ENCODE measurements around the gene OR6S1.

Gene OR6S1

DNA sequence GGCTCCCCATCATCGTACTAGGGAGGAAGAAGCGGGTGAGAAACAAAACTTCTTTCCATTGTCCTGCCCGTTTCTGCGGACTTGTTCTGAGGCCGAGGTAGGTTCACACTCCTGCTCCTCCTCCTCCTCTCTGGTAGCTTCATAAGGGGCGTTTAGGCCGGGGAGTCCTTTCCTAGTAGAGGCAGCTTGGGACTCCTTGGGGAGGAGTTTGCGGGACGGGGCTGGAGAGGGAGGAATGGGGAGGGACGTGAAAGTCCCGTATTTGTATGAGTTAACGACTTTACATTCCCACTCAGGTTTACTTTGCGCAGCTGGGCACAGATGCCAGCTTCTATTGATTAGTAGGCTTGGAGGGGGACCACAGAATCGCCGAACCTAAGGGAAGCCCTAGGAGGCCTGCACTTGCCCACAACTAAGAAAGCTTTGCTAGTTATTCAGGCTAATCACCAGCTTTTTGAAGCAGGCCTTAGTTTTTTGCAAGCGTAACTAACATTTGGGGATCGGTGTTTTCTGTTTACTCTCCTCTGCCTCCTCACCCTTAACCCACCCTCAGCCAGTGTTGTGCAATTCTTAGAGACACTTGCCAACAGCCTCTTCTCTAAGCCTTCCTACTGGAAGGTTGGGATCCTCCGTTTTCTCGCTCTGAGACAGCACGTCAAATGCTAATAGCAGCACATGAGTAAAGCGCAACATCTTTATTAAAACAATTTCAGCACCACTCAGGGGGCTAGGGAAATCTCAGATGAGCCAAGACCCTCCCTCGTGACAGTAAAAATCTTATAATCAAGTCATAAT is 43.4 kb upstream of the OR6S1 start:
- TF ChIP-seq, protein P1, sequence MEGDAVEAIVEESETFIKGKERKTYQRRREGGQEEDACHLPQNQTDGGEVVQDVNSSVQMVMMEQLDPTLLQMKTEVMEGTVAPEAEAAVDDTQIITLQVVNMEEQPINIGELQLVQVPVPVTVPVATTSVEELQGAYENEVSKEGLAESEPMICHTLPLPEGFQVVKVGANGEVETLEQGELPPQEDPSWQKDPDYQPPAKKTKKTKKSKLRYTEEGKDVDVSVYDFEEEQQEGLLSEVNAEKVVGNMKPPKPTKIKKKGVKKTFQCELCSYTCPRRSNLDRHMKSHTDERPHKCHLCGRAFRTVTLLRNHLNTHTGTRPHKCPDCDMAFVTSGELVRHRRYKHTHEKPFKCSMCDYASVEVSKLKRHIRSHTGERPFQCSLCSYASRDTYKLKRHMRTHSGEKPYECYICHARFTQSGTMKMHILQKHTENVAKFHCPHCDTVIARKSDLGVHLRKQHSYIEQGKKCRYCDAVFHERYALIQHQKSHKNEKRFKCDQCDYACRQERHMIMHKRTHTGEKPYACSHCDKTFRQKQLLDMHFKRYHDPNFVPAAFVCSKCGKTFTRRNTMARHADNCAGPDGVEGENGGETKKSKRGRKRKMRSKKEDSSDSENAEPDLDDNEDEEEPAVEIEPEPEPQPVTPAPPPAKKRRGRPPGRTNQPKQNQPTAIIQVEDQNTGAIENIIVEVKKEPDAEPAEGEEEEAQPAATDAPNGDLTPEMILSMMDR (IDR thresholded peaks at IDR 0.05; ENCODE audit: control insufficient read depth, extremely low read depth, insufficient read depth), result no peak
- no peak for DNase-seq (ENCODE audit: low read depth)
- H3K4me3 ChIP-seq (ENCODE audit: low read depth, low read length), result peak overlapping the region; percentile 79

DNA sequence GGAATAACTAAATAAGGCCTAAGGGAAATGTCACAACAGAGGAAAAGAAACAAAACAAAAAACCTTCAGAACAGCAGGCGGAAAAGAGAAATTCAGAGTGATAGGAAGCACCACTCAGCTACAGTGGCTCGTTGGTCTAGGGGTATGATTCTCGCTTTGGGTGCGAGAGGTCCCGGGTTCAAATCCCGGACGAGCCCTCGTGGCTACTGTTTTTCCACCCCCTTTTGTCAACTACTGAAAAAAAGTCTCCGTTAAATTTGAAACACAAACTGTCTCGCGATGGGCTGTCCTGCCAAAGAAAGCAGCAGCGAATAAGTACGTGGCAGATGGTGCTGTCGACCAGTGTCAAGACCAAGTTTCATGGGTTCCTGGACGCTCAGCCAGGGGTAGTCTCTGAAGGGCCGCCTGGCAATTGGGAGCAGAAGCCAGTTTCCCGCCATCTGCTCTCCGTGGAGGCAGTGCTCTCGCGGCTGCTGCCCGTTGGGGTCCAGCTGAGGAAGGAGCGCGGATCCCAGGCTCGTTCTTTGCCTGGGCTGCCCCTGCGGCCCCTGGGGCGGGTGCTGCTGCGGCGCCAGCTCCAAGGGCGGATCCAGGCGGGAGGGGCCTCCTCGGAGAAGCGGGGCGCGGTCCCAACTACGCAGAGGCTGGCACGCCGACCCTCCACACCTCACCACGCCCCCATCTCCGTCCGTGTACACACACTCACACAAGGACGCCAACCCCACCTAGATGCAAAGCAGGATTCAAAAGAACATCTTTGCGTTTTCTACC is 42.6 kb upstream of the OR6S1 start, which contains the start of gene RNASE4:
Gene RNASE4, plus strand, starts transcription at position 670 of the 771 bp plus-strand sequence. CDS start 14,812 bp downstream, outside the sequence.
- DNase-seq (ENCODE audit: low read depth), result peak; percentile 74

GRCh38 chr14:20683125-20683890 is 41.8 kb upstream of the OR6S1 start:
- H3K4me3 ChIP-seq (ENCODE audit: low read depth, low read length), result peak overlapping the region; percentile 79
- TF ChIP-seq, protein P1 (IDR thresholded peaks at IDR 0.05; ENCODE audit: control insufficient read depth, extremely low read depth, insufficient read depth), result no peak
- DNase-seq (ENCODE audit: low read depth), result peak; percentile 79

More for the DNA sequence above, 42.6 kb upstream of the OR6S1 start, which contains the start of gene RNASE4:
- TF ChIP-seq, protein P1 (IDR thresholded peaks at IDR 0.05; ENCODE audit: control insufficient read depth, extremely low read depth, insufficient read depth), result no peak
- peak within 1 kb of the TSS; percentile 79 for H3K4me3 ChIP-seq (ENCODE audit: low read depth, low read length)

DNA sequence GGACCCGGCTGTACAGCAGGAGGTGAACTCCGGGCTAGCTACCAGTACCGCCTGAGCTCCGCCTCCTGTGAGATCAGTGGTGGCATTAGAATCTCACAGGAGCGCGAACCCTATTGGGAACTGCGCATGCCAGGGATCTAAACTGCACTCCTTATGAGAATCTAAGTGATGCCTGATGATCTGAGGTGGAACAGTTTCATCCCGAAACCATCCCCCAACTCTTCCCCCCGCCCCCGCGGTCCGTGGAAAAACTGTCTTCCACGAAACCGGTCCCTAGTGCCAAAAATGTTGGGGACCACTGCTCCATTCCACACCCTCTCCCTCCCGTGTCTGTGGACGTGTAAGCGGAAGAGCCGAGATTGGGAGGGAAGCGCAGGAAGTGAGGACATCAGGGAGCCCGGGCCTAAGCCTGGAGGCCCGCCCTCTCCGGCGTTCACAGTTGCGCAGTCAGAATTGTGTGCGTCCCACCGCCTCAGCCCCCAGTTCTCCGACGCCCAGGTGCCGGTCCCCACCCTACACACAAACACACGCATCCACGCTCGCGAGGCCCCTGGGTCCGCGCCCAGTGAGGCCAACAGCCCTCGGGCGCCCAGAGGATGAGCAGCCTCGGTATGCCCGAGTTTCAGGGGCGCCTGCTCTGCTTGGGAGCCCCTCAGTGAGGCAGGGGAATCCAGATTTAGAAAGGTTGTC is 41.1 kb upstream of the OR6S1 start:
- peak; percentile 85 for DNase-seq (ENCODE audit: low read depth)
- H3K4me3 ChIP-seq (ENCODE audit: low read depth, low read length), result peak overlapping the region; percentile 79
- TF ChIP-seq, protein P1 (IDR thresholded peaks at IDR 0.05; ENCODE audit: control insufficient read depth, extremely low read depth, insufficient read depth), result no peak

GRCh38 chr14:20682127-20682434 is 40.6 kb upstream of the OR6S1 start:
- peak overlapping the region; percentile 79 for H3K4me3 ChIP-seq (ENCODE audit: low read depth, low read length)
- DNase-seq (ENCODE audit: low read depth), result no peak
- TF ChIP-seq, protein P1 (IDR thresholded peaks at IDR 0.05; ENCODE audit: control insufficient read depth, extremely low read depth, insufficient read depth), result no peak

Measured in LNCaP clone FGC (cell line).